ENCODE data around the gene NCL.

DNA sequence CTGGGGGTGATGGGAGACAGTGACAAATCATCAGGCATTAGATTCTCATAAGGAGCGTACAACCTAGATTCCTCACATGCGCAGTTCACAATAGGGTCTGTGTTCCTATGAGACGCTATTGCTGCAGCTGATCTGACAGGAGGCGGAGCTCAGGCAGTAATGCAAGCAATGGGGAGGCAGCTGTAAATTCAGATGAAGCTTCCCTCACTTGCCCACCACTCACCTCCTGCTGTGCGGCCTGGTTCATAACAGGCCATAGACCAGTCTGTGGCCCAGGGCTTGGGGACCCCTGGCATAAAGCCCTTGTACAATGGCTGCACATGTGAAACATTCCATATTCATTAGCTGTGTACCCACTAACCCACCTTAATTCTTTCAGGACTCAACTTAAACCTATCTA, 47.9 kb upstream of the NCL start:
- TF ChIP-seq, protein P1, sequence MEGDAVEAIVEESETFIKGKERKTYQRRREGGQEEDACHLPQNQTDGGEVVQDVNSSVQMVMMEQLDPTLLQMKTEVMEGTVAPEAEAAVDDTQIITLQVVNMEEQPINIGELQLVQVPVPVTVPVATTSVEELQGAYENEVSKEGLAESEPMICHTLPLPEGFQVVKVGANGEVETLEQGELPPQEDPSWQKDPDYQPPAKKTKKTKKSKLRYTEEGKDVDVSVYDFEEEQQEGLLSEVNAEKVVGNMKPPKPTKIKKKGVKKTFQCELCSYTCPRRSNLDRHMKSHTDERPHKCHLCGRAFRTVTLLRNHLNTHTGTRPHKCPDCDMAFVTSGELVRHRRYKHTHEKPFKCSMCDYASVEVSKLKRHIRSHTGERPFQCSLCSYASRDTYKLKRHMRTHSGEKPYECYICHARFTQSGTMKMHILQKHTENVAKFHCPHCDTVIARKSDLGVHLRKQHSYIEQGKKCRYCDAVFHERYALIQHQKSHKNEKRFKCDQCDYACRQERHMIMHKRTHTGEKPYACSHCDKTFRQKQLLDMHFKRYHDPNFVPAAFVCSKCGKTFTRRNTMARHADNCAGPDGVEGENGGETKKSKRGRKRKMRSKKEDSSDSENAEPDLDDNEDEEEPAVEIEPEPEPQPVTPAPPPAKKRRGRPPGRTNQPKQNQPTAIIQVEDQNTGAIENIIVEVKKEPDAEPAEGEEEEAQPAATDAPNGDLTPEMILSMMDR (IDR thresholded peaks at IDR 0.05; ENCODE audit: insufficient read depth, low read depth, low read length), result no peak
- TF ChIP-seq EZH2 (IDR thresholded peaks at IDR 0.05; ENCODE audit: insufficient read depth, low read length), result no peak

All from astrocyte (in vitro differentiated cells and primary cell).